Stomach (tissue), 9 donors: ENCODE measurements around the gene KRT76. TPM values are rescaled to one million over a fixed set of nuclear protein-coding genes. Genes with fewer than 3 reads are reported as not detected.

Experiments used
- DNase-seq, 2 donors: peaks; one replicate each; pipeline versions ENCODE4 v3.0.0 to v3.0.0-alpha.2; 2013 to 2019
- H3K27ac ChIP-seq, 5 donors: fragments of 200-600 bp in 4 of 5; sonication (generic) in 4 of 5; one replicate each; pipeline ENCODE4 v1.5.1; 2013 to 2019; ENCODE audit warnings: mild to moderate bottlenecking in 1 of 5, moderate library complexity in 1 of 5
- H3K27me3 ChIP-seq, 3 donors: fragments of 200-600 bp; sonication (generic); one replicate each; pipeline ENCODE4 v1.5.1; 2017 to 2019; ENCODE audit warnings: mixed run types in 1 of 3
- H3K36me3 ChIP-seq, 4 donors: fragments of 200-600 bp; sonication (generic); 1 replicate in 3 of 4; 2 replicates in 1 of 4; pipeline ENCODE4 v1.5.1; 2016 to 2019
- H3K4me1 ChIP-seq, 4 donors: fragments of 200-600 bp; sonication (generic); one replicate each; pipeline ENCODE4 v1.5.1; 2016 to 2019
- H3K4me3 ChIP-seq, 4 donors: fragments of 200-600 bp; sonication (generic) in 3 of 4; one replicate each; pipeline ENCODE4 v1.5.1; 2016 to 2019; ENCODE audit warnings: mild to moderate bottlenecking in 1 of 4
- H3K9me3 ChIP-seq, 4 donors: fragments of 200-600 bp; sonication (generic); one replicate each; pipeline ENCODE4 v1.5.1; 2016 to 2019
- CTCF ChIP-seq, 7 experiments: fragments of 450-650 bp in 4 of 7; fragments of 200-600 bp in 3 of 7; sonication (generic) in 3 of 7; IDR thresholded peaks; one replicate each; pipeline ENCODE4 v1.5.1; 2016 to 2019; ENCODE audit warnings: antibody characterized with exemption in 7 of 7, control low read depth in 2 of 7, mild to moderate bottlenecking in 1 of 7
- EP300 ChIP-seq: sonication (generic); formaldehyde crosslinking; IDR thresholded peaks from one replicate; pipeline ENCODE4 v1.6.1; 2017; ENCODE audit warnings: antibody characterized with exemption
- POLR2A ChIP-seq, 4 donors: fragments of 450-650 bp; IDR thresholded peaks; one replicate each; pipeline ENCODE4 v1.6.1; 2016; ENCODE audit warnings: antibody characterized with exemption in 4 of 4, control low read depth in 2 of 4, mild to moderate bottlenecking in 1 of 4, moderate library complexity in 1 of 4
- POLR2AphosphoS5 ChIP-seq, 3 donors: sonication (generic); formaldehyde crosslinking; IDR thresholded peaks; one replicate each; pipeline ENCODE4 v1.6.1; 2016; ENCODE audit warnings: antibody characterized with exemption in 3 of 3
- WGBS, 5 donors: extraction: QIAGEN DNeasy Blood & Tissue Kit in 3 of 5; methylation state at CpG; one replicate each; pipeline versions ENCODE4 v1.1.5 to v1.1.7; 2013 to 2018; 5-methylcytosine and 5-hydroxymethylcytosine counted together
- intact Hi-C: fragments of 100-400 bp; cut with DNase I; formaldehyde crosslinking; loops from one replicate; pipeline ENCODE4 v1.15.1; 2023; ENCODE audit warnings: low total_unique reads
- polyA plus RNA-seq, 3 donors: library from polyadenylated mRNA; stranded (reverse); fragments of 200-250 nt; gene quantifications; one replicate each; pipeline ENCODE4 v1.2.3, GENCODE V29; 2013
- small RNA-seq, 4 donors: library from RNA; depleted of rRNA; stranded (forward); fragments of <200 nt; gene quantifications; one replicate each; pipeline ENCODE3, GENCODE V24; 2016
- total RNA-seq, 5 donors: library from RNA; depleted of rRNA; stranded (reverse); fragments of >200 nt; gene quantifications; one replicate each; pipeline versions ENCODE4 v1.1.0 to v1.2.3, GENCODE V29; 2014 to 2016
- donor health status: healthy with polysubstance abuse.
- donor health status: Bipolar disorder and iron deficiency.
- donor health status: healthy.

KRT76 gene
- total and polyA plus RNA-seq, 8 donors, result not detected

GRCh38 chr12:52722680-52723079, 54.5 kb downstream of the KRT76 start:
- H3K27ac ChIP-seq, result no peak overlapping the region
- WGBS, 5 donors, result 64 to 76% (median 71%) methylated on average over 2 of the region's 2 CpGs
- H3K4me1 ChIP-seq, result no peaks in the 10 kb centered on the region
- H3K36me3 ChIP-seq, result no peaks in the 10 kb centered on the region
- H3K27me3 ChIP-seq, result peaks cover 0 to 37% (median 0%) of the 10 kb centered on the region in 3 donors
- TF ChIP-seq CTCF (IDR thresholded peaks at IDR 0.05) (no peak), POLR2A (IDR thresholded peaks at IDR 0.05) (no peak), POLR2AphosphoS5 (IDR thresholded peaks at IDR 0.05) (no peak), EP300 (no peak)
- H3K9me3 ChIP-seq, result no peaks in the 10 kb centered on the region
- DNase-seq, result no peak
- no peak overlapping the region for H3K4me3 ChIP-seq
- intact Hi-C loops, result no loop called here

GRCh38 chr12:52721838-52722470, 55.2 kb downstream of the KRT76 start:
- intact Hi-C loops, result no loop called here
- Histone ChIP-seq H3K27me3 (peaks cover 0 to 39% (median 0%) of the 10 kb centered on the region in 3 donors), H3K36me3 (no peaks in the 10 kb centered on the region), H3K4me1 (no peaks in the 10 kb centered on the region), H3K9me3 (no peaks in the 10 kb centered on the region), H3K27ac (no peak overlapping the region), H3K4me3 (no peak overlapping the region)
- TF ChIP-seq POLR2AphosphoS5 (IDR thresholded peaks at IDR 0.05), result no peak
- no peak for TF ChIP-seq POLR2A (IDR thresholded peaks at IDR 0.05)
- TF ChIP-seq EP300, result no peak
- TF ChIP-seq CTCF (IDR thresholded peaks at IDR 0.05), result no peak
- DNase-seq, result no peak
- 32 to 69% (median 45%) methylated on average over 2 to 3 of the region's 3 CpGs for WGBS, 5 donors

- H3K27ac ChIP-seq, result no peak overlapping the region
- H3K4me1 ChIP-seq, result no peaks in the 10 kb centered on the region
- no peaks in the 10 kb centered on the region for H3K36me3 ChIP-seq
- WGBS, 5 donors, result 69 to 81% (median 78%) methylated on average over 7 to 8 of the region's 8 CpGs
- intact Hi-C loops, result no loop called here
- no peak for TF ChIP-seq POLR2A (IDR thresholded peaks at IDR 0.05)
- no peak for TF ChIP-seq CTCF (IDR thresholded peaks at IDR 0.05)
- no peak for TF ChIP-seq EP300
- TF ChIP-seq POLR2AphosphoS5 (IDR thresholded peaks at IDR 0.05), result no peak
- no peak for DNase-seq
- no peak overlapping the region for H3K4me3 ChIP-seq
- H3K27me3 ChIP-seq, result peaks cover 0 to 40% (median 3%) of the 10 kb centered on the region in 3 donors
- H3K9me3 ChIP-seq, result no peaks in the 10 kb centered on the region
Measured at GRCh38 chr12:52720365-52720886, 56.7 kb downstream of the KRT76 start.

Small RNA genes within 50 kb of the gene (small RNA-seq; reads per million reads assigned to genes)
- 0 reads per million in 4 donors for gene AC107016.2

Other genes with a start within 250 kb of the KRT76 start
- not detected for gene KRT71, start 224.2 kb downstream of the KRT76 start, total RNA-seq
- gene KRT71, start 224.2 kb downstream of the KRT76 start, polyA plus RNA-seq, result not detected
- gene KRT74, start 203.5 kb downstream of the KRT76 start, total RNA-seq, result not detected
- gene KRT74, start 203.5 kb downstream of the KRT76 start, polyA plus RNA-seq, result under 1 TPM in 1 of 3 donors, not detected in 2; 0.08 TPM
- gene KRT72, start 175.9 kb downstream of the KRT76 start, total RNA-seq, result not detected
- not detected for gene KRT72, start 175.9 kb downstream of the KRT76 start, polyA plus RNA-seq
- not detected for gene KRT73, start 158.8 kb downstream of the KRT76 start, total RNA-seq
- gene KRT73, start 158.8 kb downstream of the KRT76 start, polyA plus RNA-seq, result not detected
- gene KRT2, start 125.1 kb downstream of the KRT76 start, total RNA-seq, result not detected
- gene KRT2, start 125.1 kb downstream of the KRT76 start, polyA plus RNA-seq, result not detected
- 10 to 100 TPM in 1 of 5 donors, 1 to 10 TPM in 1, under 1 TPM in 1, not detected in 2; 0.37 to 27.8 (median 7.6) TPM for gene KRT1, start 96.9 kb downstream of the KRT76 start, total RNA-seq
- not detected for gene KRT1, start 96.9 kb downstream of the KRT76 start, polyA plus RNA-seq
- gene KRT77, start 73.8 kb downstream of the KRT76 start, total RNA-seq, result not detected
- gene KRT77, start 73.8 kb downstream of the KRT76 start, polyA plus RNA-seq, result under 1 TPM in 1 of 3 donors, not detected in 2; 0.03 TPM
- not detected for gene KRT3, start 18.8 kb upstream of the KRT76 start, total RNA-seq
- under 1 TPM in 1 of 3 donors, not detected in 2; 0.53 TPM for gene KRT3, start 18.8 kb upstream of the KRT76 start, polyA plus RNA-seq
- gene KRT4, start 36.8 kb upstream of the KRT76 start, total RNA-seq, result 1 to 10 TPM in 2 of 5 donors, not detected in 3; 5.1 to 8.0 TPM
- 1,000 to 10,000 TPM in 1 of 3 donors, 10 to 100 TPM in 1, not detected in 1; 14.4 to 2,693 TPM for gene KRT4, start 36.8 kb upstream of the KRT76 start, polyA plus RNA-seq
- gene KRT79, start 57.0 kb upstream of the KRT76 start, total RNA-seq, result not detected
- under 1 TPM in 1 of 3 donors, not detected in 2; 0.15 TPM for gene KRT79, start 57.0 kb upstream of the KRT76 start, polyA plus RNA-seq
- under 1 TPM in 1 of 5 donors, not detected in 4; 0.73 TPM for gene KRT78, start 71.6 kb upstream of the KRT76 start, total RNA-seq
- gene KRT78, start 71.6 kb upstream of the KRT76 start, polyA plus RNA-seq, result 10 to 100 TPM in 1 of 3 donors, under 1 TPM in 1, not detected in 1; 0.76 to 98.0 TPM
- gene KRT8, start 127.7 kb upstream of the KRT76 start, total RNA-seq, result 1,000 to 10,000 TPM in 1 of 5 donors, 100 to 1,000 TPM in 3, 10 to 100 TPM in 1; 71.2 to 1,740 (median 566) TPM
- gene KRT8, start 127.7 kb upstream of the KRT76 start, polyA plus RNA-seq, result 1,000 to 10,000 TPM in 1 of 3 donors, 100 to 1,000 TPM in 2; 361 to 1,687 (median 767) TPM
- gene KRT18, start 171.8 kb upstream of the KRT76 start, total RNA-seq, result 100 to 1,000 TPM in 4 of 5 donors, 10 to 100 TPM in 1; 68.3 to 648 (median 309) TPM
- gene KRT18, start 171.8 kb upstream of the KRT76 start, polyA plus RNA-seq, result 100 to 1,000 TPM; 369 to 525 (median 391) TPM
- gene EIF4B, start 229.1 kb upstream of the KRT76 start, total RNA-seq, result 100 to 1,000 TPM; 319 to 833 (median 400) TPM
- gene EIF4B, start 229.1 kb upstream of the KRT76 start, polyA plus RNA-seq, result 100 to 1,000 TPM; 101 to 262 (median 179) TPM